Uterus (tissue), 2 donors: ENCODE results near the gene PTPRN2.

Experiments used
- CTCF ChIP-seq, 4 experiments: fragments of 200-600 bp in 2 of 4; fragments of 450-650 bp in 2 of 4; sonication (generic) in 2 of 4; IDR thresholded peaks; one replicate each; pipeline ENCODE4 v1.5.1; 2016 to 2019; ENCODE audit warnings: antibody characterized with exemption in 4 of 4, mild to moderate bottlenecking in 2 of 4, moderate library complexity in 1 of 4
- POLR2A ChIP-seq, 2 donors: fragments of 450-650 bp; IDR thresholded peaks; one replicate each; pipeline ENCODE4 v1.6.1; 2016; ENCODE audit warnings: antibody characterized with exemption in 2 of 2, mild to moderate bottlenecking in 1 of 2, moderate library complexity in 1 of 2

GRCh38 chr7:157702311-157703023 is 885.2 kb downstream of the PTPRN2 start:
- no peak for TF ChIP-seq CTCF (IDR thresholded peaks at IDR 0.05)
- no peak for TF ChIP-seq POLR2A (IDR thresholded peaks at IDR 0.05)
